ENCODE data around the gene COX7A2. TPM values are rescaled to one million over a fixed set of nuclear protein-coding genes. Genes with fewer than 3 reads are reported as not detected.

COX7A2 gene
- total RNA-seq, 1 donor from 2014 or later: 232 TPM

DNA sequence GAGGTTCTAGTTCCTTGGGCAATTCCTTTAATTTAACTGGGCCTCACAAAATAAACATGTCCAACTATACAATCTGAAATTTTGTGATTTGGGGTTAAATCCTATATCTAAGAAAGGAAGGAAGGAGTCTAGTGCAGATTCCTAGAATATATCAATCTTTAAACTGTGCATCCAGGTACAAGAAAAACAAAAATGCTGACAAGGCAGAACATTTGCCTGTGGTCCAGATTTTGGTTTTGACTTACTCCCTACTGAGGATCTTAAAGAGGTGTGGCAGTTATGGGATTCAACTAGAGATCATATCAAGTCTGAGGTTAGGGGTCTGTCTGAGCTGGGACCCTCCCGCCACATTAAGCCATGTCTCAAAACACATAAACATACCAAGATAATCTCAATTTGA lies 17.7 kb upstream of the COX7A2 start:
- no peak overlapping the region for H3K27ac Mint-ChIP-seq
- no peak overlapping the region for H3K4me3 Mint-ChIP-seq
- no peak for DNase-seq (ENCODE audit: low spot score in 2 of 2, unreplicated experiment in 2 of 2)
- no peaks in the 10 kb centered on the region for H3K9me3 Mint-ChIP-seq
- H3K27me3 Mint-ChIP-seq (ENCODE audit: low read depth): no peaks in the 10 kb centered on the region
- H3K4me1 Mint-ChIP-seq: peaks cover 25% of the 10 kb centered on the region
- TF ChIP-seq, protein P1, sequence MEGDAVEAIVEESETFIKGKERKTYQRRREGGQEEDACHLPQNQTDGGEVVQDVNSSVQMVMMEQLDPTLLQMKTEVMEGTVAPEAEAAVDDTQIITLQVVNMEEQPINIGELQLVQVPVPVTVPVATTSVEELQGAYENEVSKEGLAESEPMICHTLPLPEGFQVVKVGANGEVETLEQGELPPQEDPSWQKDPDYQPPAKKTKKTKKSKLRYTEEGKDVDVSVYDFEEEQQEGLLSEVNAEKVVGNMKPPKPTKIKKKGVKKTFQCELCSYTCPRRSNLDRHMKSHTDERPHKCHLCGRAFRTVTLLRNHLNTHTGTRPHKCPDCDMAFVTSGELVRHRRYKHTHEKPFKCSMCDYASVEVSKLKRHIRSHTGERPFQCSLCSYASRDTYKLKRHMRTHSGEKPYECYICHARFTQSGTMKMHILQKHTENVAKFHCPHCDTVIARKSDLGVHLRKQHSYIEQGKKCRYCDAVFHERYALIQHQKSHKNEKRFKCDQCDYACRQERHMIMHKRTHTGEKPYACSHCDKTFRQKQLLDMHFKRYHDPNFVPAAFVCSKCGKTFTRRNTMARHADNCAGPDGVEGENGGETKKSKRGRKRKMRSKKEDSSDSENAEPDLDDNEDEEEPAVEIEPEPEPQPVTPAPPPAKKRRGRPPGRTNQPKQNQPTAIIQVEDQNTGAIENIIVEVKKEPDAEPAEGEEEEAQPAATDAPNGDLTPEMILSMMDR (IDR thresholded peaks at IDR 0.05; ENCODE audit: unreplicated experiment): no peak
- peaks cover 16% of the 10 kb centered on the region for H3K36me3 Mint-ChIP-seq

DNA sequence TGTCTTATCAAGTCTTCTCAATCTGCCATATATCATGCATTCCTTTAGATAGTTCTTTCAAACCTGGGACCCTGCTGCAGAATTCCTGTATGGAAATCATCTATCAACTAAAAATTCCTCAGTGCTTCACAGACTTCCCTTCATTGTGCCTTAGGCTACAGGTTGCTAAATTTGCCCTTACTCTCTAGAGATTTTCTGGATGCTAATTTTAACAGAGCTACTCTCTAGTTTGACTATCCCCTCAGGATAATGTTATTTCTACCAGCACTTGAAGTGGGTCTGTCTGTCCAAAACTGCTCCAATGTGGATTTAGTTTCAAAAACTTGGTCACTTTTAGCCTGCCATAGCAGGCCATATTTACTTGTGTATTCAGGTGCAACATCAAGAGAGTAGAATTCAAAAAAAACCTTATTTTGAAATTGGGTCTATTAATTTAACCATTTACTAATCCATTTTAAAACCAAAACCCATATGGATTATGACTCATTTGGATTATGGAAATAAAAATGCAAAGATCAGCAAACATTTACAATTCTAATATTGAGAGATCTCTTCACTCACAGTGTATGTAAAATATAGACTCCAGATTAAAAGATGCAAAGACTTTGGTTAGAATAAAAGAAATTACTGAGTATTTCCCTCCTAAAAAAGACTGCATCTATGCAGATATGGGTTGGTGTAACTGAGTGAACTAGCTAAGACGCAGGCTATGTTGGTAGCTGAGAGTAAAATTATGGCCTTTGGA lies 13.9 kb upstream of the COX7A2 start:
- H3K4me1 Mint-ChIP-seq: peaks cover 22% of the 10 kb centered on the region
- H3K36me3 Mint-ChIP-seq: peaks cover 27% of the 10 kb centered on the region
- peak overlapping the region; percentile 14 for H3K27ac Mint-ChIP-seq
- no peaks in the 10 kb centered on the region for H3K9me3 Mint-ChIP-seq
- TF ChIP-seq, protein P1 (IDR thresholded peaks at IDR 0.05; ENCODE audit: unreplicated experiment): no peak
- DNase-seq (ENCODE audit: low spot score in 2 of 2, unreplicated experiment in 2 of 2): no peak
- H3K27me3 Mint-ChIP-seq (ENCODE audit: low read depth): no peaks in the 10 kb centered on the region
- no peak overlapping the region for H3K4me3 Mint-ChIP-seq

DNA sequence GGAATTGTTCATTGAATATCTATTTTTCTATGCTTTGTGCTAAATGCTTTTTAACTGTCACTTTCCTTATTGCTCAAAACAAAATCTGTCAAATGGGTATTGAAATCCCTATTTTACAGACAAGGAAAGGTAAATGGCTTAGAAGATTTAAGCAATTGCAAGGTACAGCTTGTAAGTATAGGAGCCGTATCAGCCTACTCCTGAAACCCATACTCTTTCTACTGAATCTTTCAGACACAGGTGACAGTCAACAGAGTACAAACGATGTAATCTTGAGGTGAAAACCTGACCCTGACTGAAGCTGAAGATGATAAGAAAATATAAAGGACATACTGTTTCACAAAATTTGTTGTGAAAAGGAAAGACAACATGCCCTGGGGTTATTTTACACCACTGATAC lies 7.0 kb upstream of the COX7A2 start:
- Mint-ChIP-seq H3K36me3 (peaks cover 5% of the 10 kb centered on the region), H3K27ac (no peak overlapping the region), H3K9me3 (no peaks in the 10 kb centered on the region), H3K4me1 (peaks cover under 1% of the 10 kb centered on the region), H3K4me3 (no peak overlapping the region), H3K27me3 (ENCODE audit: low read depth) (no peaks in the 10 kb centered on the region)
- no peak for DNase-seq (ENCODE audit: low spot score in 2 of 2, unreplicated experiment in 2 of 2)
- TF ChIP-seq, protein P1 (IDR thresholded peaks at IDR 0.05; ENCODE audit: unreplicated experiment): no peak

DNA sequence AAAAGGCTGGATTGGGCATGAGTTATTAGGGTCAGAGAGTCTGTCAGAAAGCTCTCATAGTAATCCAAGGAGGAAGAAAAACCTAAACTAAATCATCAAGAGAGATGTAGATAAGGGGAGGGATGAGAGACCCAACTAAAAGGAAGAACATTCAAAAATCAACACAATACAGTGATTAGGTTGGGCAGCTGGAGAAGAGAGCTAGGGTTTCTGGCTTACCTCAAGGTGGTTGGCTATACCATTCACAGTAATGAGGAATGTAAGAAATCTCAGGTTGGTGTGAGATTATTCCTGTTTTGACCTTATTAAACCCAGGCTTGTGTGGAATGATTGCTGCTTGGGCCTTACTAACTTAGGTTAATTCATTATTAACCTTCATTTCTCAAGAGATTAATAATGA lies 6.2 kb upstream of the COX7A2 start:
- Mint-ChIP-seq H3K4me1 (peaks cover 1% of the 10 kb centered on the region), H3K27ac (no peak overlapping the region), H3K9me3 (no peaks in the 10 kb centered on the region), H3K36me3 (peaks cover 1% of the 10 kb centered on the region), H3K27me3 (ENCODE audit: low read depth) (no peaks in the 10 kb centered on the region), H3K4me3 (no peak overlapping the region)
- no peak for DNase-seq (ENCODE audit: low spot score in 2 of 2, unreplicated experiment in 2 of 2)
- TF ChIP-seq, protein P1 (IDR thresholded peaks at IDR 0.05; ENCODE audit: unreplicated experiment): no peak

DNA sequence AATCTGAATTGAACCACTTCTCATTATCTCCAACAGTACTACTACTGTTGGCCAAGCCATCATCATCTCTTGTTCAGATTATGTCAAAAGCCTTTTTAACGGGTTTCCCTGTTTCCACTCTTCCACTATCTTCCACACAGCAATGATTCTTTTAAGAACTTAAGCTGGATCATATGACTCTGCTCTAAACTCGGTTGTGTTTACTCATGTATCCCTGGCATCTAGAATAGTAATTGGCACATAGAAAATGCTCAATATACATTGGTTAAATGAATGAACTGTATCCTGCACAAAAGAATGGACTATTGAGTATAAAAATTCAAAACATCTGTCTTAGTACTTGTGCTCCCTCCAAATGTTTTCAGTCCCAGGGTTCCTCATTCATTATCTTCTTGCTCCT lies 2.8 kb upstream of the COX7A2 start:
- Mint-ChIP-seq H3K36me3 (peaks cover under 1% of the 10 kb centered on the region), H3K4me3 (no peak overlapping the region), H3K9me3 (no peaks in the 10 kb centered on the region), H3K27ac (no peak overlapping the region), H3K4me1 (peaks cover 16% of the 10 kb centered on the region), H3K27me3 (ENCODE audit: low read depth) (no peaks in the 10 kb centered on the region)
- DNase-seq (ENCODE audit: low spot score in 2 of 2, unreplicated experiment in 2 of 2): no peak
- TF ChIP-seq, protein P1 (IDR thresholded peaks at IDR 0.05; ENCODE audit: unreplicated experiment): no peak
